ENCODE data around the gene APPL1. TPM values are rescaled to one million over a fixed set of nuclear protein-coding genes. Genes with fewer than 3 reads are reported as not detected.

Gene APPL1
- total RNA-seq, 6 donors from 2014 or later: 18.2 to 53.9 (median 35.3) TPM

DNA sequence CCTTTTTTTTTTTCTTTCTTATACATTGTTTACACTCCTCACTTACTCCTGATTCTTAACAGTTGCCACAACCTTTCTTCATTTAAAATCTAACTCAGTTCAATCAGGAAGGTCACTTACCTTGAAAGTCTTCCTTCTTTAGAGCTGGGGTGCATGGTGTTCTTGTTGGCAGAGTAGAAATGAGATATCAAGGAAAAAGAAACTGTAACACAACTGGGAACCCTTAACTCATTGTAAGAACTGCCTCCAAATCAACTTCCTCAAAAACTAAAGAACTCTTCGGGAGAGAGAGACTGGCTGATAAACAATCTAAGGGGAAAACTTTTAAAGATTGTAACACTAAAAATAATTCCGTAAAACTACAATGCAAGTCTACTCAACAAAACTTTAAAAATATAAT lies 1.4 kb upstream of the APPL1 start:
- ATAC-seq (ENCODE audit: low FRiP score in 2 of 2) (no peak), DNase-seq (no peak)
- H3K27ac ChIP-seq: no peak overlapping the region
- H3K4me3 ChIP-seq: no peak overlapping the region
- WGBS, 2 donors: 33 to 41% methylated on average over 2 of the region's 2 CpGs
- TF ChIP-seq POLR2AphosphoS5 (IDR thresholded peaks at IDR 0.05) (no peak), EP300 (IDR thresholded peaks at IDR 0.05) (no peak), CTCF (IDR thresholded peaks at IDR 0.05) (no peak), POLR2A (IDR thresholded peaks at IDR 0.05) (no peak)
- H3K36me3 ChIP-seq: no peaks in the 10 kb centered on the region
- H3K9me3 ChIP-seq: no peaks in the 10 kb centered on the region
- peaks cover 21 to 36% (median 23%) of the 10 kb centered on the region in 4 donors for H3K4me1 ChIP-seq
- no peaks in the 10 kb centered on the region for H3K27me3 ChIP-seq

DNA sequence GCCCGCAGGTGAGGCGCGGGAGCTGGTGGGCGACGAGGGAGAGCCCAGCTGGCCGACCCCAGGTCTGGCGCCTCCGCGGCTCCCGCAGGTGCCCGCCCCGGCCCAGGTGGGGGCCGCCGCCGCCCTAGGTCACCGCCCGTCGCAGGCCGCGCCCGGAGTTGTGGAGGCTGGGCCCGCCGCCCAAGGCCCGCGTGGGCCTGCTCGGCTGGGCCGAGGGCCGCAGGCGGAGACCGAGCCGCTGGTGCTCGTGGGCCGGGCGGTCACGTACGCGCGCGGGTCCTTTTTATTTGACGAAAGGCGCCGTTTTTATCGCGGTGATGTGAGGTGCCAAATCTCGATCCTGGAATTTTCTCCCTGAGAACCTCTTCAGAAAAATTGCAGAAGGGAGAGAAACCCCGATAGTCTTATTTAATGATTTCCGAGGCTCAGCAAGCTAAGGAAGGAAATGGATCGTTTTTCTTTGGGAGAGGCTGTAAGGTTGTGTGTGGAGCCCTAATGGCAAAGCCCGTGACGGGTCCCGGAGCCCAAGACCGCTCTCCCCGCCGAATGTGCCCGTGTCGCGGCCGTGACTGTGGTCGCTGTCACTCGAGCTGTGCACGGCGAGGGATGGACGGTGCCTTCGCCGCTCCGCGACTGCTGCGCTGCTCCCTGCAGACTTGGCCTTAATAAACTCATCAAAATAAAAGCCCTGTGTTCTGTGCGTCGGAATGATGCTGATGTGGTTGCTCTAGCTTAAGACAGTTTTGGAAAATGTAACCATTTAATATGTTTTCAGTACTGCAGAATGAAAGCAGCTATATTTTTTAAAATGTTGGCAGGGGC lies 612 bp downstream of the APPL1 start:
- peak; percentile 76 to 83 for ATAC-seq (ENCODE audit: low FRiP score in 2 of 2)

GRCh38 chr3:57230006-57230405 lies 2.5 kb downstream of the APPL1 start:
- 80 to 82% methylated on average over 2 of the region's 2 CpGs for WGBS, 2 donors
- Histone ChIP-seq H3K27ac (no peak overlapping the region), H3K36me3 (no peaks in the 10 kb centered on the region), H3K27me3 (no peaks in the 10 kb centered on the region), H3K4me3 (no peak overlapping the region), H3K9me3 (no peaks in the 10 kb centered on the region), H3K4me1 (peaks cover 21 to 40% (median 23%) of the 10 kb centered on the region in 4 donors)
- DNase-seq (no peak), ATAC-seq (ENCODE audit: low FRiP score in 2 of 2) (no peak)
- no peak for TF ChIP-seq CTCF (IDR thresholded peaks at IDR 0.05)

More for the DNA sequence above, 612 bp downstream of the APPL1 start:
- DNase-seq: peak; percentile 68 to 90
- H3K9me3 ChIP-seq: no peaks in the 10 kb centered on the region
- 0 to 1% methylated on average over 32 to 43 of the region's 70 CpGs for WGBS, 2 donors
- TF ChIP-seq POLR2A (IDR thresholded peaks at IDR 0.05) (peak in 1 of 4 donors; percentile 1), EP300 (IDR thresholded peaks at IDR 0.05) (no peak), POLR2AphosphoS5 (IDR thresholded peaks at IDR 0.05) (peak in 1 of 2 donors; percentile 39)
- peaks cover 21 to 36% (median 23%) of the 10 kb centered on the region in 4 donors for H3K4me1 ChIP-seq
- no peaks in the 10 kb centered on the region for H3K27me3 ChIP-seq
- no peaks in the 10 kb centered on the region for H3K36me3 ChIP-seq
- H3K4me3 ChIP-seq: peak overlapping the region; percentile 74 to 99 (median 88)
- H3K27ac ChIP-seq: peak overlapping the region; percentile 86 to 92 (median 90)

DNA sequence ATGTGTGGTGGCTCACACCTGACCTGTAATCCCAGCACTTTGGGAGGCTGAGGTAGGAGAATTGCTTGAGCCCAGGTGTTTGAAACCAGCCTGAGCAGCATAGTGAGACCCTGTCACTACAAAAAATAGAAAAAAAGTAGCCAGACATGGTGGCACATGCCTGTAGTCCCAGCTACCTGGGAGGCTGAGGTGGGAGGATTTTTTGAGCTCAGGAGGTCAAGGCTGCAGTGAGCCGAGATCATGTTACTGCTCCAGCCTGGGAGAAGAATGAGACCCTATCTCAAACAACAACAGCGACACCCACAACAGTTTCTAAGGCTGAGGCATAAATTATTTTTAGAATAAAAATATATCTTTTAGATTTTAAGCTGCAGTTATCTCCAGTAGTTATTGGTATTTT lies 6.3 kb downstream of the APPL1 start:
- H3K9me3 ChIP-seq: no peaks in the 10 kb centered on the region
- TF ChIP-seq CTCF (IDR thresholded peaks at IDR 0.05): no peak
- TF ChIP-seq POLR2A (IDR thresholded peaks at IDR 0.05): no peak
- no peak for TF ChIP-seq POLR2AphosphoS5 (IDR thresholded peaks at IDR 0.05)
- no peak for TF ChIP-seq EP300 (IDR thresholded peaks at IDR 0.05)

GRCh38 chr3:57234613-57235575 lies 7.4 kb downstream of the APPL1 start:
- H3K4me1 ChIP-seq: peaks cover 1 to 15% (median 4%) of the 10 kb centered on the region in 4 donors
- H3K4me3 ChIP-seq: no peak overlapping the region
- no peak overlapping the region for H3K27ac ChIP-seq
- H3K27me3 ChIP-seq: no peaks in the 10 kb centered on the region
- H3K9me3 ChIP-seq: no peaks in the 10 kb centered on the region
- WGBS, 2 donors: 90% methylated on average over 13 of the region's 13 CpGs
- peaks cover 0 to 23% (median 12%) of the 10 kb centered on the region in 4 donors for H3K36me3 ChIP-seq
- ATAC-seq (ENCODE audit: low FRiP score in 2 of 2): no peak
- no peak for DNase-seq
- TF ChIP-seq POLR2AphosphoS5 (IDR thresholded peaks at IDR 0.05) (no peak), POLR2A (IDR thresholded peaks at IDR 0.05) (no peak), CTCF (IDR thresholded peaks at IDR 0.05) (no peak), EP300 (IDR thresholded peaks at IDR 0.05) (no peak)

More for the DNA sequence above, 6.3 kb downstream of the APPL1 start:
- DNase-seq: no peak
- Histone ChIP-seq H3K4me3 (no peak overlapping the region), H3K27me3 (no peaks in the 10 kb centered on the region), H3K4me1 (peaks cover 12 to 26% (median 15%) of the 10 kb centered on the region in 4 donors), H3K36me3 (peaks cover 0 to 12% (median 5%) of the 10 kb centered on the region in 4 donors), H3K27ac (no peak overlapping the region)
- 97 to 100% methylated on average over 2 of the region's 2 CpGs for WGBS, 2 donors
- no peak for ATAC-seq (ENCODE audit: low FRiP score in 2 of 2)

All from upper lobe of left lung (tissue), 6 donors.